Hepatocyte (in vitro differentiated cells): ENCODE results near the gene LAMB4. TPM values are rescaled to one million over a fixed set of nuclear protein-coding genes. Genes with fewer than 3 reads are reported as not detected.

Source experiments
- DNase-seq: peaks from one replicate; pipeline ENCODE4 v3.0.0-alpha.2; 2016; ENCODE audit warnings: low spot score
- H2AFZ ChIP-seq: fragments of 200-600 bp; sonication (generic); 2 replicates; pipeline ENCODE4 v1.6.0; 2016; ENCODE audit warnings: antibody characterized with exemption, mild to moderate bottlenecking
- H3K27ac ChIP-seq: fragments of 200-600 bp; sonication (generic); 2 replicates; pipeline ENCODE4 v1.5.1; 2016; ENCODE audit warnings: mild to moderate bottlenecking
- H3K27me3 ChIP-seq: fragments of 200-600 bp; sonication (generic); 2 replicates; pipeline ENCODE4 v1.6.1; 2016
- H3K36me3 ChIP-seq: fragments of 200-600 bp; sonication (generic); replicated peaks from 2 replicates; pipeline ENCODE4 v1.5.1; 2016; ENCODE audit warnings: low read depth; ENCODE audit not compliant: insufficient read depth
- H3K4me1 ChIP-seq: fragments of 200-600 bp; sonication (generic); 2 replicates; pipeline ENCODE4 v1.5.1; 2016; ENCODE audit warnings: mild to moderate bottlenecking, moderate library complexity; ENCODE audit not compliant: insufficient read depth
- H3K4me2 ChIP-seq: fragments of 200-600 bp; sonication (generic); 2 replicates; pipeline ENCODE4 v1.6.0; 2016
- H3K4me3 ChIP-seq: fragments of 200-600 bp; sonication (generic); 2 replicates; pipeline ENCODE4 v1.5.1; 2016; ENCODE audit warnings: mild to moderate bottlenecking
- H3K79me2 ChIP-seq: fragments of 200-600 bp; sonication (generic); 2 replicates; pipeline ENCODE4 v1.6.0; 2017; ENCODE audit warnings: mild to moderate bottlenecking
- H3K9me2 ChIP-seq: fragments of 200-600 bp; sonication (generic); replicated peaks from 2 replicates; pipeline ENCODE4 v1.6.0; 2017; ENCODE audit warnings: mild to moderate bottlenecking; ENCODE audit not compliant: insufficient read depth
- H3K9me3 ChIP-seq: fragments of 200-600 bp; sonication (generic); 2 replicates; pipeline ENCODE4 v1.5.1; 2016; ENCODE audit warnings: low read depth, mild to moderate bottlenecking
- H4K20me1 ChIP-seq: fragments of 200-600 bp; sonication (generic); 2 replicates; pipeline ENCODE4 v1.6.0; 2016; ENCODE audit warnings: mild to moderate bottlenecking; ENCODE audit not compliant: insufficient read depth, poor library complexity, severe bottlenecking
- CTCF ChIP-seq: fragments of 200-600 bp; sonication (generic); IDR thresholded peaks from 2 replicates; pipeline ENCODE4 v1.5.1; 2016; ENCODE audit warnings: antibody characterized with exemption, mild to moderate bottlenecking; ENCODE audit not compliant: poor library complexity
- EZH2 ChIP-seq: fragments of 200-600 bp; sonication (generic); IDR thresholded peaks from 2 replicates; pipeline ENCODE4 v1.6.1; 2016; ENCODE audit warnings: antibody characterized with exemption, mild to moderate bottlenecking, borderline replicate concordance
- EZH2phosphoT487 ChIP-seq: fragments of 200-600 bp; sonication (generic); IDR thresholded peaks from one replicate; pipeline ENCODE4 v1.6.1; 2018; ENCODE audit warnings: antibody characterized with exemption, mild to moderate bottlenecking, low read depth, moderate library complexity; ENCODE audit not compliant: unreplicated experiment, severe bottlenecking
- WGBS: methylation state at CpG from one replicate; pipeline ENCODE4 v1.1.6; 2016; ENCODE audit warnings: low lambda C conversion rate; ENCODE audit errors: missing lambda C conversion rate; 5-methylcytosine and 5-hydroxymethylcytosine counted together
- polyA plus RNA-seq: library from polyadenylated mRNA; unstranded; fragments of >200 nt; fragmentation: Nextera tagmentation; extraction: Ambion mirVana; gene quantifications from 2 replicates; pipeline ENCODE4 v1.2.1, GENCODE V29; 2016
- total RNA-seq: library from RNA; depleted of rRNA; stranded (reverse); fragments of >200 nt; gene quantifications from 2 replicates; pipeline ENCODE4 v1.2.3, GENCODE V29; 2014

LAMB4 gene
- total and polyA plus RNA-seq, 2 experiments from 2014 or later, result 1.3 to 1.9 TPM

GRCh38 chr7:108088729-108089128 lies 41.4 kb downstream of the LAMB4 start:
- Histone ChIP-seq H4K20me1 (no peaks in the 10 kb centered on the region), H3K4me2 (no peak overlapping the region), H3K4me3 (no peak overlapping the region), H3K9me3 (no peaks in the 10 kb centered on the region), H3K4me1 (peaks cover 14% of the 10 kb centered on the region), H3K36me3 (no peaks in the 10 kb centered on the region), H3K27ac (no peak overlapping the region), H2AFZ (no peak overlapping the region), H3K79me2 (no peaks in the 10 kb centered on the region), H3K9me2 (no peaks in the 10 kb centered on the region), H3K27me3 (no peaks in the 10 kb centered on the region)
- DNase-seq, result no peak
- TF ChIP-seq CTCF, result no peak
- no peak for TF ChIP-seq EZH2
- no peak for TF ChIP-seq EZH2phosphoT487

- peaks cover 13% of the 10 kb centered on the region for H3K4me1 ChIP-seq
- TF ChIP-seq EZH2 (no peak), EZH2phosphoT487 (no peak)
- no peak overlapping the region for H2AFZ ChIP-seq
These were observed 42.4 kb downstream of the LAMB4 start for GRCh38 chr7:108087778-108088177.

GRCh38 chr7:108086962-108087361 lies 43.2 kb downstream of the LAMB4 start:
- WGBS, result 81% methylated on average over 2 of the region's 2 CpGs
- DNase-seq, result no peak
- H2AFZ ChIP-seq, result no peak overlapping the region
- H3K9me2 ChIP-seq, result no peaks in the 10 kb centered on the region
- no peak for TF ChIP-seq EZH2phosphoT487
- TF ChIP-seq CTCF, result no peak
- no peak for TF ChIP-seq EZH2
- no peaks in the 10 kb centered on the region for H4K20me1 ChIP-seq
- no peak overlapping the region for H3K27ac ChIP-seq
- H3K9me3 ChIP-seq, result no peaks in the 10 kb centered on the region
- H3K4me2 ChIP-seq, result no peak overlapping the region
- no peaks in the 10 kb centered on the region for H3K79me2 ChIP-seq
- H3K27me3 ChIP-seq, result no peaks in the 10 kb centered on the region
- no peak overlapping the region for H3K4me3 ChIP-seq
- peaks cover 13% of the 10 kb centered on the region for H3K4me1 ChIP-seq
- H3K36me3 ChIP-seq, result no peaks in the 10 kb centered on the region

More at GRCh38 chr7:108087778-108088177, 42.4 kb downstream of the LAMB4 start:
- Histone ChIP-seq H4K20me1 (no peaks in the 10 kb centered on the region), H3K36me3 (no peaks in the 10 kb centered on the region), H3K4me2 (no peak overlapping the region), H3K9me3 (no peaks in the 10 kb centered on the region), H3K9me2 (no peaks in the 10 kb centered on the region), H3K79me2 (no peaks in the 10 kb centered on the region), H3K4me3 (no peak overlapping the region), H3K27me3 (no peaks in the 10 kb centered on the region), H3K27ac (no peak overlapping the region)
- WGBS, result 100% methylated on average over 1 of the region's 1 CpG
- DNase-seq, result no peak

- WGBS, result 82% methylated on average over 2 of the region's 2 CpGs
These were observed 43.6 kb downstream of the LAMB4 start for GRCh38 chr7:108086546-108086945.

More at GRCh38 chr7:108086546-108086945, 43.6 kb downstream of the LAMB4 start:
- H2AFZ ChIP-seq, result no peak overlapping the region
- no peaks in the 10 kb centered on the region for H3K27me3 ChIP-seq
- no peaks in the 10 kb centered on the region for H3K9me2 ChIP-seq
- H3K36me3 ChIP-seq, result no peaks in the 10 kb centered on the region
- no peaks in the 10 kb centered on the region for H3K79me2 ChIP-seq
- H4K20me1 ChIP-seq, result no peaks in the 10 kb centered on the region
- H3K4me2 ChIP-seq, result no peak overlapping the region
- no peaks in the 10 kb centered on the region for H3K9me3 ChIP-seq
- no peak overlapping the region for H3K27ac ChIP-seq
- H3K4me3 ChIP-seq, result no peak overlapping the region
- DNase-seq, result no peak
- H3K4me1 ChIP-seq, result peaks cover 12% of the 10 kb centered on the region
- TF ChIP-seq EZH2phosphoT487, result no peak
- no peak for TF ChIP-seq CTCF
- TF ChIP-seq EZH2, result no peak
